ENCODE measurements around the gene TMTC4.
"Not testable (repeated sequence)": the region's sequence is repeated elsewhere in the genome, so short reads cannot be mapped to it uniquely, and the experiment has no call there.

The TMTC4 gene, protein sequence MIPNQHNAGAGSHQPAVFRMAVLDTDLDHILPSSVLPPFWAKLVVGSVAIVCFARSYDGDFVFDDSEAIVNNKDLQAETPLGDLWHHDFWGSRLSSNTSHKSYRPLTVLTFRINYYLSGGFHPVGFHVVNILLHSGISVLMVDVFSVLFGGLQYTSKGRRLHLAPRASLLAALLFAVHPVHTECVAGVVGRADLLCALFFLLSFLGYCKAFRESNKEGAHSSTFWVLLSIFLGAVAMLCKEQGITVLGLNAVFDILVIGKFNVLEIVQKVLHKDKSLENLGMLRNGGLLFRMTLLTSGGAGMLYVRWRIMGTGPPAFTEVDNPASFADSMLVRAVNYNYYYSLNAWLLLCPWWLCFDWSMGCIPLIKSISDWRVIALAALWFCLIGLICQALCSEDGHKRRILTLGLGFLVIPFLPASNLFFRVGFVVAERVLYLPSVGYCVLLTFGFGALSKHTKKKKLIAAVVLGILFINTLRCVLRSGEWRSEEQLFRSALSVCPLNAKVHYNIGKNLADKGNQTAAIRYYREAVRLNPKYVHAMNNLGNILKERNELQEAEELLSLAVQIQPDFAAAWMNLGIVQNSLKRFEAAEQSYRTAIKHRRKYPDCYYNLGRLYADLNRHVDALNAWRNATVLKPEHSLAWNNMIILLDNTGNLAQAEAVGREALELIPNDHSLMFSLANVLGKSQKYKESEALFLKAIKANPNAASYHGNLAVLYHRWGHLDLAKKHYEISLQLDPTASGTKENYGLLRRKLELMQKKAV

DNA sequence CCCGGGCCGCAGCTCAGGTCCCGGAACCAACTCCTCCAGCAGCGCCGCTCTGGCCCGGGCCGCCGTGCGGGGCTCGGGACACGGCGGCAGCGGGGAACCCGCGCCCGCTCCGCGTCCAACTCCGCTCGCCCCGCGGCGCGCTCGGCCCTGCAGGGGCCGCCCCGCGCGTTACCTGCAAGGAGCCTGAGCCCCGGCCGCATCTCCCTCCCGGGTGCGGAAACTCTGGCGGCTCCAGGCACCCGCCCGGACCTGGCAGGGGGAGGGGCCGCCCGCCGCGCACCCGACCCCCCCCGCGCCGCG, at the start of gene TMTC4:
Gene TMTC4 (minus strand): TSS at position 224 of the 300 bp plus-strand sequence. CDS start 4,433 bp downstream, outside the sequence.
- Mint-ChIP-seq H3K4me3 (peak within 1 kb of the TSS; percentile 87), H3K27me3 (peaks cover 15% of the 10 kb centered on the region), H3K27ac (peak within 1 kb of the TSS; percentile 86), H3K4me1 (ENCODE audit: low read depth) (peaks cover 38% of the 10 kb centered on the region), H3K36me3 (ENCODE audit: low read depth) (peaks cover 17% of the 10 kb centered on the region), H3K9me3 (no peaks in the 10 kb centered on the region)
- intact Hi-C loops (cut with micrococcal nuclease): loop anchor here (2.0 to 10.0 kb wide), 2 partner anchors 60 to 86 kb away; partner anchors contain the start of gene GGACT

DNA sequence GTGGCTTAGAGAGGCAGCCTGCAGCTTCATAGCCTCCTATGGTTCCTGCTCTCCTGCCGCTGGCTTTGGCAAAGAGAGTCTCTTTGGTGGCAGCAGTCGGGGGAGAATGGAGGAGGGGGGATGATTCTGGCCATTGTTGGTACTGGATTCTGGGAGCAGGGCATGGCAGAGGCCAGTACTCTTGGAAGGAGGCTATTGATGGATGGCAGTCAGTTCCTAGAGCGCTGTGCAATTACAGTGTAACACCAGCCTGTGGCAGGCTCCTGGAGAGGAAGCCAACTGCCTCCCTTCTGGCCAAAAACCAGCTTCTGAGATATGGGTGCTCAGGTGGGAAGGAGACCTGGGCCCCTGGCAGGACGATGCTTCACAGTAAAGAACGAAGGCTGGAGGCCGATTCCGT, 47.9 kb upstream of the TMTC4 start:
- no peak overlapping the region for H3K4me3 Mint-ChIP-seq
- no peaks in the 10 kb centered on the region for H3K4me1 Mint-ChIP-seq (ENCODE audit: low read depth)
- intact Hi-C loops (cut with micrococcal nuclease): no loop called here
- H3K27me3 Mint-ChIP-seq: peaks cover 3% of the 10 kb centered on the region
- H3K36me3 Mint-ChIP-seq (ENCODE audit: low read depth): no peaks in the 10 kb centered on the region
- no peaks in the 10 kb centered on the region for H3K9me3 Mint-ChIP-seq
- no peak overlapping the region for H3K27ac Mint-ChIP-seq

DNA sequence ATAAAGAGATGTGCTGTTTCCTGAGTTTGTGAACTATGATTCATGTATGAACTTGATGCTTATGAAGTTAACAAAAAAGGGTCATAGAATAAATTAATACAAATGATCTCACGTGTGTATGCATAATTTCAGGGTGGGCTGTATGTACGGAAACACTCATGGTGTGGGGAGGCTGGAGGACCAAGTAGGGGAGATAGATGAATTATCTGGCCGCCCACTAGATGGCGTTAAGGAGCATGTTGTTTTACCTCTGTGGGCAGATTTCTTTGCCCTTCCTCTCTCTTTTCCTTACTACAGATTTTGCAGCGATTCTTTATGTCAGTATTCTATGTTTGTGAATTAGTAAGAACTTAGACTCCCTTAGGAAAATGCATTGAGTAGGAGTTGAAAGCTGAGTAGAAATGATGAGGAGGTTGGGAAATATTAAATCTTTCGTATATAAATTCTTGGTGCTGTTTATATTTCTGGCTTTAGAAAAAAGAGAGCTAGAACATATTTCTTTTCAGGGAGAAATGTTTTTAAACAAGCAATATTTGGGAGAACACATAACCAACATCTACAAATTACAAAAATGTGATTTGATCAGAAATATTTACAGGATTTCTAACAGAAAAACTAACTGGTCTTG, 47.4 kb upstream of the TMTC4 start:
- Mint-ChIP-seq H3K27me3 (peaks cover 3% of the 10 kb centered on the region), H3K27ac (no peak overlapping the region), H3K9me3 (no peaks in the 10 kb centered on the region), H3K36me3 (ENCODE audit: low read depth) (no peaks in the 10 kb centered on the region), H3K4me1 (ENCODE audit: low read depth) (no peaks in the 10 kb centered on the region), H3K4me3 (no peak overlapping the region)
- intact Hi-C loops (cut with micrococcal nuclease): no loop called here

DNA sequence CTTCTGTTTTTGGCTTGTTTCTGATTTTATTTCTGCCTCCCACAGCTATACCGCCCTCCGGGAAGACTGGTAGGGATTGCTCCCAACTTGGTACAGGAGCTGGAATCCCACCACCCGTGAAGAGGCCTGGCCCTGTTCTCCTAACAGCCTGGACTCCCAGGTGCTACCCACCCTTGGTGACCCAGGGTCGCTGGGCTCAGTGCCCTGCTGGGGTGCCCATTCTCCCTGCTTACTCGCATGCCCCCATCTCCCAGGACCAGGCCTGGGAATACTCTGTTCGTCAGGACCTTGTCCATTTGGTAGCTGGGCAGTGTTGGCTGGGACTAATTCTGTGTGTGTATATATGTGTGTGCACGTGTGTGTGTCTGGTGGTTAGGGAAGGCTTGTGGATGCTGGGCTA, 41.0 kb upstream of the TMTC4 start:
- Mint-ChIP-seq H3K4me1 (ENCODE audit: low read depth) (no peaks in the 10 kb centered on the region), H3K27me3 (no peaks in the 10 kb centered on the region), H3K36me3 (ENCODE audit: low read depth) (no peaks in the 10 kb centered on the region), H3K9me3 (no peaks in the 10 kb centered on the region), H3K4me3 (no peak overlapping the region), H3K27ac (no peak overlapping the region)
- intact Hi-C loops (cut with micrococcal nuclease): no loop called here

DNA sequence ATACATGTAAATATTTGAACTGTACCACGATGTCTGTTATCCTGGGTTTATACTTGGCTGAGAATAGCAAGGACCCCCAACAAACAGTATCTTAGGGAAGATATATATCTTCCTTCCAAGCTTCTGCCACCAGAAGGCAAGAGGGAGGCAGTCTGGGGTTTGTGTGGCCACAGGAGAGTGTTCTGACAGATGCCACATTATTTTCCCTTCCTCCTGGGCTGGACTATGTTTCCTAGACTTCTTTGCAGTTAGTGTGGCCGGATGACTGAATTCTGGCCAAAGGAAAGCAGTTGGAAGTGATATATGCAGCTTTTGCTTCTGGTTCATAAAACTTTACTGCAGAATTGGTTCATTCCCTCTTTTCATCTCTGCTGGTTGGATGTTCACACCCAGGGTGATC, 39.9 kb upstream of the TMTC4 start:
- intact Hi-C loops (cut with micrococcal nuclease): no loop called here
- Mint-ChIP-seq H3K27ac (no peak overlapping the region), H3K4me1 (ENCODE audit: low read depth) (no peaks in the 10 kb centered on the region), H3K4me3 (no peak overlapping the region), H3K36me3 (ENCODE audit: low read depth) (no peaks in the 10 kb centered on the region), H3K9me3 (no peaks in the 10 kb centered on the region), H3K27me3 (no peaks in the 10 kb centered on the region)

DNA sequence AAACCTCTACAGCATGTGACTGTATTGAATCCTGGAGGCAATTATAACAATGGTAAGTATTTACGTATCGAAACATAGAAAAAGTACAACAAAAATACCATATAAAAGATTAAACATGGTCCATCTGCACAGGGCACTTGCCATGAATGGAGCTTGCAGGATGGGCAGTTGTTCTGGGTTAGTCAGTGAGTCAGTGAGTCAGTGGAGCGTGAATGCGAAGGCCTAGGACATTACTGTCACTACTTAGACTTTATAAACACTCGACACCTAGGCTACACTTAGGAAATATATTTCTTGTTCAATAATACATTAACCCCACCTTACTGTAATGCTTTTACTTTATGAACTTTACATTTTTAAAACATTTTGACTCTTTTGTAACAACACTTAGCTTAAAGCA, 35.6 kb upstream of the TMTC4 start:
- Mint-ChIP-seq H3K36me3 (ENCODE audit: low read depth) (no peaks in the 10 kb centered on the region), H3K27ac (no peak overlapping the region), H3K9me3 (no peaks in the 10 kb centered on the region), H3K4me1 (ENCODE audit: low read depth) (no peaks in the 10 kb centered on the region), H3K4me3 (no peak overlapping the region), H3K27me3 (no peaks in the 10 kb centered on the region)
- intact Hi-C loops (cut with micrococcal nuclease): no loop called here

DNA sequence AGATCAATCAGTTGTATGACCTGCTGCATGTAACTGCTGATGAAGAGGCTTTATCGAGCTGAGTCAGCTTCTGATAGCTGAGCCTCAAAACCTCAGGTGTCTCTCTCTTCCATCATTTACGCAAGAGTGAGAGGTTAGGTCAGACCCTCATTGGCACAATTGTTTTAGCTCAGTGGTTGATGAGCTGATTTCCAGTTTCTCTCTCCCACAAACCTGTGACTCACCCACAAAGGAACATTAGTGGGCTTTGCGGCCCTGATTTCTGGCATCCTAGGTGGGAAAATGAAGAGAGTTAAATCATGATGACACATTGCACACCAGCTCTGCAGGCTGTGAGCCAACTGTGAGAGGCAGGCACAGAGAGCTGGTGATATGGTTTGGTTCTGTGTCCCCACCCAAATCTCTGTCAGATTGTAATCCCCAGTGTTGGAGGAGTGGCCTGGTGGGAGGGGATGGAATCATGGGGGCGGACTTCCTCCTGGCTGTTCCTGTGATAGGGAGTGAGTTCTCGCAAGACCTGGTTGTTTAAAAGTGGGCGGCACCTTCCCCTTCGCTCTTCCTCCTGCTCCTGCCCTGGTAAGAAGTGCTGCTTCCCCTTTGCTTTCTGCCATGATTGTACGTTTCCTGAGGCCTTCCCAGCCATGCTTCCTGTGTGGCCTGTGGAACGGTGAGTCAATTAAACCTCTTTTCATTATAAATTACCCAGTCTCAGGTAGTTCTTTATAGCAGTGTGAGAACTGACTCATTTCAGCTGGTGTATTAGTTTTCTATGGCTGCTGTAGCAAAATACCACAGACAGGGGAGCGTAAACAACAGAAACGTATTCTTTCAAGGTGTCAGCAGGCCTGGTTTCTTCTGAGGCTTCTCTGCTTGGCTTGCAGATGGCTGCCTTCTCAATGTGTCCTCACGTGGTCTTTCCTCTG, 33.5 kb upstream of the TMTC4 start:
- Mint-ChIP-seq H3K27me3 (no peaks in the 10 kb centered on the region), H3K27ac (no peak overlapping the region), H3K9me3 (no peaks in the 10 kb centered on the region), H3K4me3 (no peak overlapping the region), H3K4me1 (ENCODE audit: low read depth) (no peaks in the 10 kb centered on the region), H3K36me3 (ENCODE audit: low read depth) (no peaks in the 10 kb centered on the region)
- intact Hi-C loops (cut with micrococcal nuclease): no loop called here

DNA sequence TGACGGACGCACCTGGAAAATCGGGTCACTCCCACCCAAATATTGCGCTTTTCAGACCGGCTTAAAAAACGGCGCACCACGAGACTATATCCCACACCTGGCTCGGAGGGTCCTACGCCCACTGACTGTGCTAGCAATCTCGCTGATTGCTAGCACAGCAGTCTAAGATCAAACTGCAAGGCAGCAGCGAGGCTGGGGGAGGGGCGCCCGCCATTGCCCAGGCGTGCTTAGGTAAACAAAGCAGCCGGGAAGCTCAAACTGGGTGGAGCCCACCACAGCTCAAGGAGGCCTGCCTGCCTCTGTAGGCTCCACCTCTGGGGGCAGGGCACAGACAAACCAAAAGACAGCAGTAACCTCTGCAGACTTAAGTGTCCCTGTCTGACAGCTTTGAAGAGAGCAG, 23.7 kb upstream of the TMTC4 start:
- H3K9me3 Mint-ChIP-seq; H3K27me3 Mint-ChIP-seq; H3K36me3 Mint-ChIP-seq (ENCODE audit: low read depth); H3K4me1 Mint-ChIP-seq (ENCODE audit: low read depth); H3K27ac Mint-ChIP-seq; H3K4me3 Mint-ChIP-seq; intact Hi-C loops (cut with micrococcal nuclease): not testable (repeated sequence)

DNA sequence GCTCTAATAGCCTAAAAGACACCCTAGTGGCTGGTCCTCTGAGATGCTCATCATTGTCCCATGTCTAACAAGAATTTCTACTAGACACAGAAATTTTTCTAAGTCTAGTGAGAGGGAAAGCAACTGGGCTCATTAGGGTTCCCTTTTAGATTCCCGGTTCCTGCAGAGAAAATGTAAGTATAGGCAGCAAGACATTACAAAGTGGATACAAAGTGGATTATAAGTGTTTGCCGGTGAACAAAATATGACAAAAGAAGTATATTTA, 20.8 kb upstream of the TMTC4 start:
- intact Hi-C loops (cut with micrococcal nuclease): no loop called here

DNA sequence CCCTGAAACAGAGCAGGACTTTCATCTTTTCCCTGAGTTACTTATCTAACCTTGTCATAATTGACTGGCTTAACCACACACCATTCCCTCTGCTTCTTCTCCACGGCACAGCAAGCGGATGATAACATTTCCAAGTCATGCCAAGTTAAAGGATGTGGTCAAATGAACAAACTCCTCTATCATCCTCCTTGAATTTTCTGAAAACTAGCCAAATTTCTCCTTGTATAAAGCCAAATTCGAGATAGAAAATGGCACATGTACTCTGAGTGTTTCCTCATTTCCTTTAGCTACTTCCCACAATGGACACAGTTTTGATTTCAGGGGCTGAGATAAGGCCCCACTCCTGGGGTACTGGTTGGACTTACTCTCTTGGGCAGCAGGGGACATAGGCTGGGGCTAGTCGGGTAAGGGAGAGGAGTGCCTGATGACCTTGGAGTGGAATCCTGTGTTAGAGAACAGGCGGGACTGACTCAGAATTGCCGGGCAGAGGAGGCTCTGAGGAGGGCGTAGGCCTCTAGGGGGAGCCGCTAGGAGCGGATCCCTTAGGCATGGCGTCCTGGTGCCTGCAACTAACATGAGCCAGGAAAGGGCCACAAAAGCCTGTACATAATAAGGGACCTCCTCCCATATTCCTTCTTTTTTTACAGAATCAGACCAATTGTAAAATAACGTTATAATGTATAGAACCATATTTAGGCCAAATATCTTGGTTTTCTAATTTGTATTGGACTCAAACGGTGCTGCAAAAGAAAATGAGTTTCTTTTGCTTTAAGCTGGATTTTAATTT, 20.3 kb upstream of the TMTC4 start:
- intact Hi-C loops (cut with micrococcal nuclease): no loop called here
- Mint-ChIP-seq H3K36me3 (ENCODE audit: low read depth) (no peaks in the 10 kb centered on the region), H3K4me1 (ENCODE audit: low read depth) (no peaks in the 10 kb centered on the region), H3K4me3 (no peak overlapping the region), H3K27ac (no peak overlapping the region), H3K9me3 (peaks cover 14% of the 10 kb centered on the region), H3K27me3 (peaks cover 3% of the 10 kb centered on the region)

More for the DNA sequence above, 20.8 kb upstream of the TMTC4 start:
- Mint-ChIP-seq H3K4me1 (ENCODE audit: low read depth) (no peaks in the 10 kb centered on the region), H3K27ac (no peak overlapping the region), H3K9me3 (peaks cover 9% of the 10 kb centered on the region), H3K27me3 (peaks cover 3% of the 10 kb centered on the region), H3K4me3 (no peak overlapping the region), H3K36me3 (ENCODE audit: low read depth) (no peaks in the 10 kb centered on the region)

DNA sequence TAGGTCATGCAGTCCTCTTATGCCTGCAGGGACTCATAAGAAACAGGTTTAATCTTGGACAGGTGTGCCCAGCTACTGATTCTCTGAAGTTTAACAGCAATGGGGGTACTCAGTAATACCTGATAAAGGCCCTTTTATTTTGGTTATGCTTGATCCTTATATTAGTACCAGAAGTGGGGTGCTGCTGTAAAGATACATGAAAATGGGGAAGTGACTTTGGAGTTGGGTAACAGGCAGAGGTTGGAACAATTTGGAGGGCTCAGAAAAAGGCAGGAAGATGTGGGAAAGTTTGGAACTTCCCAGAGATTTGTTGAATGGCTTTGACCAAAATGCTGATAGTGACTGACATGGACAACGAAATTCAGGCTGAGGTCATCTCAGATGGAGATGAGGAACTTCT, 14.6 kb upstream of the TMTC4 start:
- peaks cover 33% of the 10 kb centered on the region for H3K9me3 Mint-ChIP-seq
- H3K4me3 Mint-ChIP-seq: no peak overlapping the region

DNA sequence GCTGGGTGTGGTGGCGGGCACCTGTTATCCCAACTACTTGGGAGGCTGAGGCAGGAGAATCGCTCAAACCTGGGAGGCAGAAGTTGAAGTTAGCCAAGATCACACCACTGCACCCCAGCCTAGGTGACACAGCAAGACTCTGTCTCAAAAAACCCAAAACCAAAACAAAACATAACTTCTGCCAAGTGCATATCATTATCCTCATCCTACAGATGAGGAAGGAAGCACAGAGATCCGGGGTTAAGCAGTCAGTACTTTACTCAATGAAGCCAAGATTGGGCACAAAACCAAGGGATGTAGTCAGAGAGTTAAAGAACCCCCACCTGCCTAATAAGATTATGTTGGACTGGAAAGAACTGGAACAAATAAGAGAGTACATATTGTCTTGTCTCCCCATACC, 5.5 kb upstream of the TMTC4 start:
- H3K27ac Mint-ChIP-seq: no peak overlapping the region
- no peaks in the 10 kb centered on the region for H3K9me3 Mint-ChIP-seq
- peaks cover 4% of the 10 kb centered on the region for H3K36me3 Mint-ChIP-seq (ENCODE audit: low read depth)
- H3K4me1 Mint-ChIP-seq (ENCODE audit: low read depth): peaks cover 12% of the 10 kb centered on the region
- peaks cover 17% of the 10 kb centered on the region for H3K27me3 Mint-ChIP-seq
- intact Hi-C loops (cut with micrococcal nuclease): no loop called here
- no peak overlapping the region for H3K4me3 Mint-ChIP-seq

More for the DNA sequence above, 14.6 kb upstream of the TMTC4 start:
- intact Hi-C loops (cut with micrococcal nuclease): no loop called here
- Mint-ChIP-seq H3K4me1 (ENCODE audit: low read depth) (no peaks in the 10 kb centered on the region), H3K36me3 (ENCODE audit: low read depth) (no peaks in the 10 kb centered on the region), H3K27me3 (peaks cover 3% of the 10 kb centered on the region), H3K27ac (no peak overlapping the region)

DNA sequence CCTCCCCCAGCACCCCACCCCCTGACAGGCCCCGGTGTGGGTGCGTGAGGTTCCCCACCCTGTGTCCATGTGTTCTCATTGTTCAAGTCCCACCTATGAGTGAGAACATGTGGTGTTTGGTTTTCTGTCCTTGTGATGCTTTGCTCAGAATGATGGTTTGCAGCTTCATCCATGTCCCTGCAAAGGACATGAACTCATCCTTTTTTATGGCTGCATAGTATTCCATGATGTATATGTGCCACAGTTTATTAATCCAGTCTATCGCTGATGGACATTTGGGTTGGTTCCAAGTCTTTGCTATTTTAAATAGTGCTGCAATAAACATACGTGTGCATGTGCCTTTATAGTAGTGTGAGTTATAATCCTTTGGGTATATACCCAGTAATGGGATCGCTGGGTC, 2.5 kb upstream of the TMTC4 start:
- not testable (repeated sequence) for H3K36me3 Mint-ChIP-seq (ENCODE audit: low read depth); H3K9me3 Mint-ChIP-seq; H3K27ac Mint-ChIP-seq; H3K4me3 Mint-ChIP-seq
- peaks cover 29% of the 10 kb centered on the region for H3K4me1 Mint-ChIP-seq (ENCODE audit: low read depth)
- intact Hi-C loops (cut with micrococcal nuclease): loop anchor here (5.0 to 10.0 kb wide), 2 partner anchors 62 to 105 kb away; no protein-coding TSS in a partner anchor
- peaks cover 17% of the 10 kb centered on the region for H3K27me3 Mint-ChIP-seq

Data from dendritic cell treated with granulocyte-macrophage colony-stimulating factor and Interleukin-4, amounts not matched to agents 40 ng/mL and 50 ng/mL, for 4 days (primary cell).